Mucosa of stomach (tissue), 1 donor: ENCODE results near the gene RET.

Source experiments
- H3K27me3 ChIP-seq: one replicate; pipeline ENCODE4 v1.7.0; 2013; ENCODE audit warnings: mild to moderate bottlenecking, low read length; ENCODE audit not compliant: control insufficient read depth, insufficient read depth
- H3K36me3 ChIP-seq: one replicate; pipeline ENCODE4 v1.7.0; 2013; ENCODE audit warnings: low read length; ENCODE audit not compliant: control insufficient read depth, insufficient read depth
- H3K4me1 ChIP-seq: one replicate; pipeline ENCODE4 v1.7.0; 2013; ENCODE audit warnings: mild to moderate bottlenecking, low read length; ENCODE audit not compliant: control insufficient read depth, insufficient read depth
- H3K4me3 ChIP-seq: one replicate; pipeline ENCODE4 v1.7.0; 2013; ENCODE audit warnings: low read length
- H3K9ac ChIP-seq: one replicate; pipeline ENCODE4 v1.7.0; 2013; ENCODE audit warnings: mild to moderate bottlenecking, low read length, moderate library complexity
- H3K9me3 ChIP-seq: one replicate; pipeline ENCODE4 v1.7.0; 2013; ENCODE audit warnings: mild to moderate bottlenecking, low read length, moderate library complexity; ENCODE audit not compliant: control insufficient read depth
- donor health status: Pancreatic carcinoma.

Gene RET

DNA sequence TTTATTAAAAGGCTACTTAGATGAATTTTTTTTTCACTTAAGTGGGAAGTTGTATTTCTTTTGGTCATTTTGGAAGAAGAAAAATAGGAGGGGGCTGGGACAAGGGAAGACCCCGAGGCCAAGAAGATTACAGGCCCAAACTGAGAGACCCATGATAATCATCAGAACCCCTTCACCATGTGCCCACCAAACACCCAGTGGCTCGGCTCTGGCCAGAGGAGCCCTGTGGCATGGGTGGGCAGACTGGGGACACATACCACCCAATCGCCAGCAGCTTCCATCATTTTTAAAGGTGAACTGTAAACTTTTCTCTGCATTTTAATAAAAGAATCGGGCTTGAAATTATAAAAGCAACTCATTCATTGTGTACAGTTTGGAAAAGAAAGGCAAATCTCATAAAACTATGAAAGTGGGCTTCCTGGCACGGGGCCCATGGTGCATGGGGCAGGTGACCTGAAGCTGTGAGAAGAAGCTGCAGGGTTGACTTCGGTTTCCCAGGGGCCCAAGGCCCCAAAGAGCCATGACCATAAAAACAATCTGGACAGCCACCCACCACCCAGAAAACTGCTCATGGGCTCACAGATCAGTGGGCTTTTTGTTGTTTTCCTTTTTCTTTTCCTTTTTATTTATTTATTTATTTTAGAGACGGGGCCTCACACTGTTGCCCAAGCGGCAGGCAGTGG lies 29.4 kb upstream of the RET start:
- H3K4me1 ChIP-seq, result no peaks in the 10 kb centered on the region
- no peaks in the 10 kb centered on the region for H3K9me3 ChIP-seq
- no peak overlapping the region for H3K4me3 ChIP-seq
- H3K36me3 ChIP-seq, result no peaks in the 10 kb centered on the region
- no peak overlapping the region for H3K9ac ChIP-seq
- peaks cover 4% of the 10 kb centered on the region for H3K27me3 ChIP-seq

DNA sequence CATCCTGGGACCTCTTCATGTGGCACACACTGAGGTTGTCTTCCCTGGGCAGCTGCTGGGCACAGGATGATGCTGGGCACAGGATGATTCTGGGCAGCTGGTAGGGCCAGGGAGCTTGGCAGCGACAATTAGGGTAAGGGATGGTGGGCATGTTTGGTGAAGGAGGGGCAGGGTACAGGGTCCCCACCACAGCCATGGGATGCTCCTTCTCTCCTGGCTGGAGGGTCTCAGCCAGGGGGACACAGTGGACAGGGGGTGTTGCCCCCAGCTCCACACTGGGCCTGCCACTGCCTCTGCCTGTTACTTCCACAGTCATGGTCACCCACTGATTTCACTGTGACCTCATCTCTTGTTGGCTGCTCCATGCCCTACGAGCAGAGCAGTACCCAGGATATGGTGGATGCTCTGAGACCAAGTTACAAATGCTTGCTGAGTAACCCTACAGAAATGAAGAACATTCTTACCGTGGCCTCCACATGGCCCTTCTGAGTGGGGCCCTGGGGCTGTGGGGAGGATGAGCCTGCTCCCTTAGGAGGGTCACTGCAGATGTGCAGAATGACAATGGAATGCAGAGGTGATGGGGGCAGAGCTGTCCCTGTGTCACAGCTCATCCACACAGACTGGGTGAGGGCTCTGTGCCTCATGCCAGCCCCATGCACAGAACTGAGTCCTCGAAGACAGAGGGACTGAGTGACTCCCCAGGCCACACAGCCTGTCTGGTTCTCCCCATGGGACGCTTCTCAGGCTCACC lies 28.4 kb upstream of the RET start:
- no peaks in the 10 kb centered on the region for H3K4me1 ChIP-seq
- H3K4me3 ChIP-seq, result no peak overlapping the region
- H3K9me3 ChIP-seq, result no peaks in the 10 kb centered on the region
- no peaks in the 10 kb centered on the region for H3K36me3 ChIP-seq
- H3K9ac ChIP-seq, result no peak overlapping the region
- H3K27me3 ChIP-seq, result peaks cover 4% of the 10 kb centered on the region

DNA sequence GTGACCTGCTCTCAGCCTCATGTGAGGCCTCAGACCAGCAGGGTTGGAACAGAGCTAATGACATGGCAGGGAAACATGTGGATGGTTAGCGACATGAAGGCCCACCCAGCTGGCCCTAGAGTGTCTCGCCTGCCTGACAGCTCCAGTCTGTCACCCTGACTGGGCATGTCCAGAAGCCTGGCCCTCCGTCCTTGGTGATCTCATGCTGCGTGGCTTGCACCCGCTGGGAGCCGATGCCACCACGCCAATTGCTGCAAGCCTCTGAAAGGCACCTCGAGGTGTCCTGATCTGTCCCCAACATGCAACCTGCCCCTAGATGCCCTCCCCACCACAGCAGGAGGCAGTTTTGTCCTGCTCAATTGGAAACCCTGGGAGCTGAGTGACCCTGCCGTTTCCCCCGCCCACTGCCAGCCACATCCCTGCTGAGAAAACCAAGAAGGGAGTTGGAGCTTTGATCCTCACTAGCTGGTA lies 27.8 kb upstream of the RET start:
- no peaks in the 10 kb centered on the region for H3K36me3 ChIP-seq
- no peaks in the 10 kb centered on the region for H3K9me3 ChIP-seq
- H3K9ac ChIP-seq, result no peak overlapping the region
- peaks cover 4% of the 10 kb centered on the region for H3K27me3 ChIP-seq
- no peak overlapping the region for H3K4me3 ChIP-seq
- H3K4me1 ChIP-seq, result no peaks in the 10 kb centered on the region

DNA sequence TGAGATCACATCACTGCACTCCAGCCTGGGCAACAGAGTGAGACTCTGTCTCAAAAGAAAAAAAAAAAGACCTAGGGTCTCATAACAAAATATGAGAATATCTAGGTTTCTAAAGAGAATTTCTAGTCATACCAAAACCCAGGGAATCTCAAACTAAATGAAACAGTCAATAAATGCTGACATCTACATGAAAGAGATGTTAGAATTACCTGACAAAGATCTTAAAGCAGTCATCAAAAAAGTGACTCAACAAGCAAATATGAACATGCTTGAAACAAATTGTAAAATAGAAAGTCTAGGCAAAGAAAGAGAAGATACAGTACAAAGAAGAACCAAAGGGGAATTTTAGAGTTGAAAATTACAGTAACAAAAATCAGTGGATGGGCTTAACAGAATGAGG lies 26.9 kb upstream of the RET start:
- H3K9me3 ChIP-seq, result no peaks in the 10 kb centered on the region
- H3K4me1 ChIP-seq, result no peaks in the 10 kb centered on the region
- H3K27me3 ChIP-seq, result peaks cover 4% of the 10 kb centered on the region
- H3K9ac ChIP-seq, result no peak overlapping the region
- H3K4me3 ChIP-seq, result no peak overlapping the region
- no peaks in the 10 kb centered on the region for H3K36me3 ChIP-seq

DNA sequence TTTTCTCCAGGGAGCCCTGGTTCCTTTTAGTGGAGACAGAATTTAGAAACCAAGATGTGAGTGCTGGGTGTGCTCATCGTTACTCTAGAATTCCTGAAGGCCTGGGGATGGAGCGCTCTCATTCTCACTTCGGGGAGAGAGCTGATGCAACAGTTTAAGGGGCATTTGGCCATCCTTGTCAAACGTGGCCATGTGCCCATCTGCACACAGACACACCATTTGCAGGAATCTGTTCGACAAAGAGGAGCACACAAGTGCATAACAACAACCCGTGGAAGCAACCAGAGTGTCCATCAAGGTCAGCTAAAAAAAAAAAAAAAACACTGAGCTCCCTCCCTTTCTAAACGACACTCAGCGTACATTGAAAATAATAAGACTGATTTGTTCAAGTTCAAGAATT lies 23.0 kb upstream of the RET start:
- no peaks in the 10 kb centered on the region for H3K36me3 ChIP-seq
- H3K27me3 ChIP-seq, result peaks cover 4% of the 10 kb centered on the region
- H3K9me3 ChIP-seq, result no peaks in the 10 kb centered on the region
- H3K4me1 ChIP-seq, result no peaks in the 10 kb centered on the region
- H3K4me3 ChIP-seq, result no peak overlapping the region
- H3K9ac ChIP-seq, result no peak overlapping the region

DNA sequence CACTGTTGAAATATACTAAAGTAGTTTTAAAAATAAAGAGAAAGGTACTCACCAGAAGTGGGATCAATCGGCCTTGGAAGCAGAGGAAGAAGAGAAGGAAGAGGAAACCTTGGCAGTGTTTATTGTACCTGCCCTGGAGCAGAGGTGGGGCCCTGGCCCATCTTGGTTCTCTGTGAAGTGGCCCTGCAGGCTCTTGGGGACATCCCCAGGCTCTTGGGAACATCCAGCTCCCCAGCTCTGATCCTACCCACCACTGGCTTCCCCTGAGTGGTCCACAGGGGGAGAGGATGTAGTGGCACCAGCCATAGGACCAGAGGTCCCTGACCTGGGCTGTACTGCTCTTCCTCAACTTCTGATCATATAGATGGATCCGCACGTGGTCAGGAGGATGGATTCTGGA lies 22.3 kb upstream of the RET start:
- Histone ChIP-seq H3K9me3 (no peaks in the 10 kb centered on the region), H3K36me3 (no peaks in the 10 kb centered on the region), H3K9ac (no peak overlapping the region), H3K4me3 (no peak overlapping the region), H3K4me1 (no peaks in the 10 kb centered on the region), H3K27me3 (no peaks in the 10 kb centered on the region)

DNA sequence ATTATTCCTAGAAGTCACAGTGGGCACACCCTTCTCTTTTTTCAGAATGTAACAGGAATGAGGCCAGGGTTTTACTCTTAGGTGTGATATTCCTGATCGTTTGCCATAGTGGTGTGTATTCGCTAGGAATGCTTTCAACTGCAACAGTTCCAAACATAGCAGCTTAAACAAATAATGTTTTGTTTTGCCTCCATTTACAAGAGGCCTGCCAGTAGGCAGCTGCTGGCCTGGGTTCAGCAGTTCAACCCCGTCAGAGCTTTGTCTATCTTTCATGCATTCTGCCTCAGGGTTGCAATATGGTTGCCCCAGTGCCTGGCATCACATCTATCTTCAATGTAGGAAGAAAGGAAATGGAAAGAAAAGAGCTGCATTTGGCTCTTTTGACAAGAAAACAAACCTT lies 21.7 kb upstream of the RET start:
- Histone ChIP-seq H3K4me1 (no peaks in the 10 kb centered on the region), H3K27me3 (no peaks in the 10 kb centered on the region), H3K9ac (no peak overlapping the region), H3K36me3 (no peaks in the 10 kb centered on the region), H3K9me3 (no peaks in the 10 kb centered on the region), H3K4me3 (no peak overlapping the region)

DNA sequence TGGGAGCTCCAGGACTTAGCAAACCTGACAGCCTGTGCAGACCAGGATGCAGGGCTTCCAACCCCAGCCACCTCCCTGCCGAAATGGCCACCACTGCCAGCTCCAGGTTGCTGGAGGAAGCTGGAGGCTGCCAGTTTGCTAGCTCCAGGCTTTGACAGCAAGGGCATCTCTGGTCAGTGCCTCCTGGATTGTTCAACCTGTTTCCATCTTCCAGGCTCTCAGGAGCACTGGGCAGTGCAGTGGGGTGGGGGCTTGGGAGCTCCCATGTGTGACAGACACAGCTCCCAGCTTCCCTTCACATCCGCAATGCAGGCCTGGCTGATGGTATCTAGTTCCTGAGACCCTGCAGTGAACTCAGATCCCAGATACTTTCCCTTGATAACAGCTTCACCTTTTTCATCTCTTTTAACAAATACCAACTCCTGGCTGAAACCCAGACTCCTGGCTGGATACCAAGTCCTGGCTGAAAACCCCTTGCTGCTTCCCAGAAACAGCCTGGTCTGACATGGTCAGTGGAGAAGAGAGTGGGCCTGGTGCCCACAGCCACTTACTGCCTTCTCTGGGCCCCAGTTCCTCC lies 20.8 kb upstream of the RET start:
- Histone ChIP-seq H3K27me3 (no peaks in the 10 kb centered on the region), H3K9ac (no peak overlapping the region), H3K36me3 (no peaks in the 10 kb centered on the region), H3K4me1 (no peaks in the 10 kb centered on the region), H3K9me3 (no peaks in the 10 kb centered on the region), H3K4me3 (no peak overlapping the region)

DNA sequence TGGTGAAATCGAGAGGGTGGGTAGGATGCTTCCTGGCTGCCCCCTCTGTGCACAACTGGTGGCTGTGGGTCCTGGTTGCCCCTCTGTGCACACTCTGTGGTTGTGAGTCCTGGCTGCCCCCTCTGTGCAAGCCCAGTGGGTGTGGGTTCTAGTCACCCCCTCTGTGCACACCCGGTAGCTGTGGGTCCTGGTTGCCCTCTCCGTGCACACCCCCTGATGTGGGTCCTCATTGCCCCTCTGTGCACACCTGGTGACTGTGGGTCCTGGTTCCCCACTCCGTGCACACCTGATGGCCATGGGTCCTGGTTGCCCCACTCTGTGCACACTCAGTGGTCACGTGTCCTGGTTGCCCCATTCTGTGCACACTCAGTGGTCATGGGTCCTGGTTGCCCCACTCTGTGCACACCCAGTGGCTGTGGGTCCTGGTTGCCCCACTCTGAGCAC lies 20.3 kb upstream of the RET start:
- Histone ChIP-seq H3K4me1 (no peaks in the 10 kb centered on the region), H3K9ac (no peak overlapping the region), H3K4me3 (no peak overlapping the region), H3K27me3 (no peaks in the 10 kb centered on the region), H3K36me3 (no peaks in the 10 kb centered on the region), H3K9me3 (no peaks in the 10 kb centered on the region)

DNA sequence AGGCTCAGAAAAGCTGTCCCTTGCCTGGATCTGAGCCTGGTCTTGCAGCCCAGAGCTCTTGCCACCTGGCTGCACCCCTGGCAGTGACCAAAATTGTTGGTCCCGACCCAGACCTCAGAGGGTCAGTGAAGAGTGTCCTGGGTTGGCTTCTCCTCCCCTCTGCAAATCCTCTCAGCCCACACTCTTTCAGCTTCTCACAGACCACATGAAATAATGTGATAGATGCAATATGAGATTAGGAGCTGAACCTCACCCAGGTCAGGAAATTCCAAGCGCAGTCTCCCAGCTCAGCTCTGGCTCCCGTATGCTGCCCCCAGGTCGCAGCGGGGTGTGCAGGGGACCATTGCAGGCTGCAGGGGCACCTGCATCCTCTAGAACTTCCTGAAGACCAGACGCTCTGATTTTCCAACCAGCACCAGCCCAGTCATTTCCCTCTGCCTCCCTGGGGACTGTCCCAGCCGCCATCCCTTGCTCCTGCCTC lies 19.6 kb upstream of the RET start:
- no peaks in the 10 kb centered on the region for H3K9me3 ChIP-seq
- H3K27me3 ChIP-seq, result no peaks in the 10 kb centered on the region
- no peak overlapping the region for H3K9ac ChIP-seq
- H3K4me3 ChIP-seq, result no peak overlapping the region
- no peaks in the 10 kb centered on the region for H3K4me1 ChIP-seq
- H3K36me3 ChIP-seq, result no peaks in the 10 kb centered on the region

DNA sequence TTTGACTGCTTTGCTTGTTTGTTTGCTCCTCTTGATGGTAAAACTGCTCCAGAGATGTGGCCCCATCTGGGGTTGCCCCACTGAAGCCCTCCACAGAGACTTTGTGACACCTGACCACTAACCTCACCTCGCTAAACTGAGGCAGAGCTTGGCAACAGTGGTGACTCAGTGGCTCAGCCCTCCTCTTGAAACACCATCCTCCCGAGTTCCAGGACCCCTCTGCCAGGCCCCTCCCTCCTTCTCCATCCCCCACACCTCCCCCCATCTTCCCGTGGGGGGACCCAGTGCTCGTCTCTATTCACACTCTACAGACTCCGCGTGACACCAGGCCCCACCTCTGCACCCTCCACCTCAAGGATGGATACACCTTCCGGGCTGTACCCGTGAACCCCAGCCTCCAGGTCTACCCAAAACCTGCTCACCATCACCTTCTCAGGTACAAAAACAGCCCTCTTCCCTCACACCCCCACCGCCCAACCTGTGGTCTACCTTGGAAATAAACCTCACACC lies 19.0 kb upstream of the RET start:
- Histone ChIP-seq H3K4me3 (no peak overlapping the region), H3K9ac (no peak overlapping the region), H3K9me3 (no peaks in the 10 kb centered on the region), H3K36me3 (no peaks in the 10 kb centered on the region), H3K27me3 (no peaks in the 10 kb centered on the region), H3K4me1 (no peaks in the 10 kb centered on the region)

DNA sequence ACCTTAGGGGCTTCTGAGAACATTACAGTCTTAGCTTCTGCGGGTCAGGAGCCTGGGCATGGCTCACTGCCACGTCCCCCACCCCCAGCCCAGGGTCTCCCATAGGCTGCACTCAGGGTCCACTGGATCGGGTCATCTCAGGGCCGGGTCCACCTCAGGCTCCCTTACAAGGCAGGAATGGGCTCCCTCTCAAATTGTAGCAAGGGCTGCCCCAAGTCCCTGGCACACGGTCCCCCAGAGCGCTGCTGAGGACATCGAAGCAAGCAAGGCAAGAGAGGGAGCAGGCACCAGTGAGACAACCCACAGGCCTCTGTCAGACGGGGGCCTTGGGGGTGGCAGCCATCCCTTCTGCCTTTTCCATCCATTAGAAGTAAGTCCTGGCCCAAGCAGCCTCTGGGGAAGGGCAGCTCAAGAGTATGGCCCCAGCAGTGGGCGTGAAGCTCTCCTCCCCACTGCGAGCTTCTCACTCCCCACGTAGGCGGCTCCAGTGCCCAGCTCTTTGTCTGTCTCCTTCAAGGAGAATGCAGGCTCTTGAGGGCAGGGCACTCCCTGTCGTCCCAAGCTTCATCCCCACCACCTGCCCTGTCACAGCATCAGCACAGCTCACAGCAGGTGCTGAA lies 18.0 kb upstream of the RET start:
- Histone ChIP-seq H3K4me3 (no peak overlapping the region), H3K9ac (no peak overlapping the region), H3K4me1 (no peaks in the 10 kb centered on the region), H3K9me3 (no peaks in the 10 kb centered on the region), H3K27me3 (no peaks in the 10 kb centered on the region), H3K36me3 (no peaks in the 10 kb centered on the region)
